ENCODE results near the gene ADAMTS12. TPM values are rescaled to one million over a fixed set of nuclear protein-coding genes. Genes with fewer than 3 reads are reported as not detected.

ADAMTS12 gene
- total RNA-seq, 1 experiment from 2014 or later = not detected

- ChIA-PET CTCF (interaction anchor here (0.6 to 0.9 kb wide), 3 partner anchors 12 to 55 kb away, joined by 3 to 4 read pairs (median 4); no protein-coding TSS in a partner anchor), POLR2A (no interaction called here)
- intact Hi-C loops (cut with micrococcal nuclease) = no loop called here
- H3K36me3 Mint-ChIP-seq (ENCODE audit: insufficient read depth, unreplicated experiment) = no peaks in the 10 kb centered on the region
- H3K4me1 Mint-ChIP-seq (ENCODE audit: insufficient read depth, unreplicated experiment) = no peaks in the 10 kb centered on the region
- no peaks in the 10 kb centered on the region for H3K27me3 Mint-ChIP-seq (ENCODE audit: insufficient read depth, unreplicated experiment)
- no peak for DNase-seq (ENCODE audit: unreplicated experiment)
- TF ChIP-seq CTCF (IDR thresholded peaks at IDR 0.05; ENCODE audit: unreplicated experiment) = no peak
- H3K27ac Mint-ChIP-seq (ENCODE audit: low read depth, unreplicated experiment) = no peak overlapping the region
- BruUV-seq (replicated peaks) = no TSS peak
- H3K4me3 Mint-ChIP-seq (ENCODE audit: unreplicated experiment) = no peak overlapping the region
- H3K9me3 Mint-ChIP-seq (ENCODE audit: unreplicated experiment) = no peaks in the 10 kb centered on the region
These were observed 299.5 kb downstream of the ADAMTS12 start for GRCh38 chr5:33592245-33592644.

- Mint-ChIP-seq H3K27ac (ENCODE audit: low read depth, unreplicated experiment) (no peak overlapping the region), H3K27me3 (ENCODE audit: insufficient read depth, unreplicated experiment) (no peaks in the 10 kb centered on the region), H3K4me3 (ENCODE audit: unreplicated experiment) (no peak overlapping the region), H3K9me3 (ENCODE audit: unreplicated experiment) (no peaks in the 10 kb centered on the region), H3K36me3 (ENCODE audit: insufficient read depth, unreplicated experiment) (no peaks in the 10 kb centered on the region), H3K4me1 (ENCODE audit: insufficient read depth, unreplicated experiment) (no peaks in the 10 kb centered on the region)
- peak; percentile 26 for DNase-seq (ENCODE audit: unreplicated experiment)
- ChIA-PET POLR2A (no interaction called here), CTCF (interaction anchor here (0.6 to 1.0 kb wide), 3 partner anchors 12 to 346 kb away, joined by 3 to 4 read pairs (median 3); no protein-coding TSS in a partner anchor)
- intact Hi-C loops (cut with micrococcal nuclease) = no loop called here
- BruUV-seq (replicated peaks) = no TSS peak
- peak; percentile 16 for TF ChIP-seq CTCF (IDR thresholded peaks at IDR 0.05; ENCODE audit: unreplicated experiment)
These were observed 303.0 kb downstream of the ADAMTS12 start for GRCh38 chr5:33588654-33589372.

GRCh38 chr5:33583332-33583731, 308.5 kb downstream of the ADAMTS12 start:
- no peak for TF ChIP-seq CTCF (IDR thresholded peaks at IDR 0.05; ENCODE audit: unreplicated experiment)
- DNase-seq (ENCODE audit: unreplicated experiment) = no peak
- POLR2A ChIA-PET = no interaction called here
- intact Hi-C loops (cut with micrococcal nuclease) = no loop called here
- Mint-ChIP-seq H3K4me3 (ENCODE audit: unreplicated experiment) (no peak overlapping the region), H3K4me1 (ENCODE audit: insufficient read depth, unreplicated experiment) (no peaks in the 10 kb centered on the region), H3K36me3 (ENCODE audit: insufficient read depth, unreplicated experiment) (no peaks in the 10 kb centered on the region), H3K27ac (ENCODE audit: low read depth, unreplicated experiment) (no peak overlapping the region), H3K9me3 (ENCODE audit: unreplicated experiment) (no peaks in the 10 kb centered on the region), H3K27me3 (ENCODE audit: insufficient read depth, unreplicated experiment) (no peaks in the 10 kb centered on the region)
- BruUV-seq (replicated peaks) = no TSS peak
- CTCF ChIA-PET = interaction anchor here (0.6 kb wide), 1 partner anchor 103 kb away, joined by 3 read pairs; no protein-coding TSS in a partner anchor

GRCh38 chr5:33582417-33582816, 309.4 kb downstream of the ADAMTS12 start:
- Mint-ChIP-seq H3K4me3 (ENCODE audit: unreplicated experiment) (no peak overlapping the region), H3K9me3 (ENCODE audit: unreplicated experiment) (no peaks in the 10 kb centered on the region), H3K27me3 (ENCODE audit: insufficient read depth, unreplicated experiment) (no peaks in the 10 kb centered on the region), H3K4me1 (ENCODE audit: insufficient read depth, unreplicated experiment) (no peaks in the 10 kb centered on the region), H3K36me3 (ENCODE audit: insufficient read depth, unreplicated experiment) (no peaks in the 10 kb centered on the region), H3K27ac (ENCODE audit: low read depth, unreplicated experiment) (no peak overlapping the region)
- TF ChIP-seq CTCF (IDR thresholded peaks at IDR 0.05; ENCODE audit: unreplicated experiment) = no peak
- no TSS peak for BruUV-seq (replicated peaks)
- no peak for DNase-seq (ENCODE audit: unreplicated experiment)
- ChIA-PET POLR2A (no interaction called here), CTCF (interaction anchor here (1.1 kb wide), 1 partner anchor 387 kb away, joined by 4 read pairs; no protein-coding TSS in a partner anchor)
- intact Hi-C loops (cut with micrococcal nuclease) = no loop called here
